Activated T-cell treated with anti-CD3 and anti-CD28 coated beads, Interleukin-2, amount 50 U/mL, for 72 hours (primary cell): ENCODE results near the gene HSCB. TPM values are rescaled to one million over a fixed set of nuclear protein-coding genes. Genes with fewer than 3 reads are reported as not detected.
"Not testable (repeated sequence)": the region's sequence is repeated elsewhere in the genome, so short reads cannot be mapped to it uniquely, and the experiment has no call there.

Source experiments
- ATAC-seq, 2 donors: fragments of 150-1000 bp; cut with Tn5 transposase; replicated peaks in 1 of 2; 2 replicates each; pipeline ENCODE4 v1.10.0; 2021; ENCODE audit warnings: moderate library complexity in 2 of 2, mild to moderate bottlenecking in 1 of 2
- DNase-seq, 2 donors: peaks; one replicate each; pipeline ENCODE4 v3.0.0; 2021 to 2022; ENCODE audit warnings: mixed read lengths in 1 of 2
- H3K27ac Mint-ChIP-seq: one replicate; pipeline ENCODE4 v1.8.0; 2022; ENCODE audit warnings: mild to moderate bottlenecking, moderate library complexity, mixed read lengths
- H3K27me3 Mint-ChIP-seq: one replicate; pipeline ENCODE4 v1.8.0; 2022; ENCODE audit warnings: low read depth, mixed read lengths
- H3K36me3 Mint-ChIP-seq, 2 donors: one replicate each; pipeline ENCODE4 v1.8.0; 2022; ENCODE audit warnings: mixed read lengths in 2 of 2, mild to moderate bottlenecking in 1 of 2; ENCODE audit not compliant: insufficient read depth in 2 of 2
- H3K4me1 Mint-ChIP-seq: one replicate; pipeline ENCODE4 v1.8.0; 2022; ENCODE audit warnings: low read depth, mixed read lengths
- H3K4me3 Mint-ChIP-seq, 2 donors: one replicate each; pipeline ENCODE4 v1.8.0; 2022; ENCODE audit warnings: mild to moderate bottlenecking in 2 of 2, mixed read lengths in 2 of 2, moderate library complexity in 2 of 2
- H3K9me3 Mint-ChIP-seq, 2 donors: one replicate each; pipeline ENCODE4 v1.8.0; 2022; ENCODE audit warnings: mixed read lengths in 2 of 2
- total RNA-seq, 2 donors: library from RNA; stranded (reverse); gene quantifications; one replicate each; pipeline ENCODE4 v1.2.3, GENCODE V29; 2022

HSCB gene
- total RNA-seq, 2 donors from 2014 or later, result 21.6 to 24.1 TPM

GRCh38 chr22:28759861-28760560 lies 18.2 kb downstream of the HSCB start:
- DNase-seq (no peak), ATAC-seq (no peak)
- Mint-ChIP-seq H3K27ac (no peak overlapping the region), H3K36me3 (no peaks in the 10 kb centered on the region), H3K4me3 (no peak overlapping the region), H3K27me3 (no peaks in the 10 kb centered on the region), H3K4me1 (no peaks in the 10 kb centered on the region), H3K9me3 (no peaks in the 10 kb centered on the region)

DNA sequence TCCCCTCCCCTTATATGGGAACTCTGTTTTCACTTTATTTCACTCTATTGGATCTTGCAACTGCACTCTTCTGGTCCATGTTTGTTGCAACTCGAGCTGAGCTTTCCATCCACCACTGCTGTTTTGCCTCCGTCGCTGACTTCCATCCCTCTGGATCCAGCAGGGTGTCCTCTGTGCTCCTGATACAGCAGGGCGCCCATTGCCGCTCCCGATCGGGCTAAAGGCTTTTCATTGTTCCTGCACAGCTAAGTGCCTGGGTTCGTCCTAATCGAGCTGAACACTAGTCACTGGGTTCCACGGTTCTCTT lies 19.6 kb downstream of the HSCB start:
- ATAC-seq (no peak), DNase-seq (no peak)
- Mint-ChIP-seq H3K36me3 (no peaks in the 10 kb centered on the region), H3K4me1 (no peaks in the 10 kb centered on the region), H3K27me3 (no peaks in the 10 kb centered on the region), H3K4me3 (no peak overlapping the region), H3K27ac (no peak overlapping the region), H3K9me3 (no peaks in the 10 kb centered on the region)

DNA sequence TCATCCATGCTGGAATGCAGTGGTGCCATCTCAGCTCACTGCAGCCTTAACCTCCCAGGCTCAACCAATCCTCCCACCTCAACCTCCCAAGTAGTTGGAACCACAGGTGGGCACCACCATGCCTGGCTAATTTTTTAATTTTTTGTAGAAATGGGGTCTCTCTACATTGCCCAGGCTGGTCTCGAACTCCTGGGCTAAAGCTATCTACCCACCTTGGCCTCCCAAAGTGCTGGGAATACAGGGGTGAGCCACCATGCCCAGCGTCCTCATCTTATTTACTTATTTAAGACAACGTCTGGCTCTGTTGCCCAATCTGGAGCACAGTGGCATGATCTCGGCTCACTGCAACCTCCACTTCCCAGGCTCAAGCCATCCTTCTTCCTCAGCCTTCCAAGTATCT lies 20.2 kb downstream of the HSCB start:
- H3K4me1 Mint-ChIP-seq, H3K27me3 Mint-ChIP-seq, H3K27ac Mint-ChIP-seq, DNase-seq, ATAC-seq, H3K36me3 Mint-ChIP-seq, H3K9me3 Mint-ChIP-seq, H3K4me3 Mint-ChIP-seq: not testable (repeated sequence)

DNA sequence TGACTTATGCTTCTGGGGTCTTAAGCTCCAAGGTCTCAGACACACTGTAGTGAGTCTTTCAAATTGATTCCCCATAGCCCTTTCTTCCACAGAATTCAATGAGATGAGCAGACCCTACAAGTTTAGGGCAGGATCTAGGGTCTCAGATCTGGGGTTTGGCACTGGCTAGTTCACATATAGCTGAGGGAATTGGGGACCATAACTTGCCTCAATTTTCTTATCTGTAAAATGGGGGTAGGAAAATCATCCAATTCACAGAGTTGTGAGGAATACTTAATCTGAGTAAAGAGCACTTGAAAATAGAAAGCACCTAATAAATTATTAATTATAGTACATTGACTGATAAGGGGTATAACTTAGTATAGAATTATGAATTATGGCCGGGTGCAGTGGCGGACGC lies 24.8 kb downstream of the HSCB start:
- no peaks in the 10 kb centered on the region for H3K9me3 Mint-ChIP-seq
- H3K27me3 Mint-ChIP-seq, result no peaks in the 10 kb centered on the region
- ATAC-seq, result no peak
- no peaks in the 10 kb centered on the region for H3K36me3 Mint-ChIP-seq
- no peak overlapping the region for H3K4me3 Mint-ChIP-seq
- no peak overlapping the region for H3K27ac Mint-ChIP-seq
- DNase-seq, result no peak
- H3K4me1 Mint-ChIP-seq, result no peaks in the 10 kb centered on the region

DNA sequence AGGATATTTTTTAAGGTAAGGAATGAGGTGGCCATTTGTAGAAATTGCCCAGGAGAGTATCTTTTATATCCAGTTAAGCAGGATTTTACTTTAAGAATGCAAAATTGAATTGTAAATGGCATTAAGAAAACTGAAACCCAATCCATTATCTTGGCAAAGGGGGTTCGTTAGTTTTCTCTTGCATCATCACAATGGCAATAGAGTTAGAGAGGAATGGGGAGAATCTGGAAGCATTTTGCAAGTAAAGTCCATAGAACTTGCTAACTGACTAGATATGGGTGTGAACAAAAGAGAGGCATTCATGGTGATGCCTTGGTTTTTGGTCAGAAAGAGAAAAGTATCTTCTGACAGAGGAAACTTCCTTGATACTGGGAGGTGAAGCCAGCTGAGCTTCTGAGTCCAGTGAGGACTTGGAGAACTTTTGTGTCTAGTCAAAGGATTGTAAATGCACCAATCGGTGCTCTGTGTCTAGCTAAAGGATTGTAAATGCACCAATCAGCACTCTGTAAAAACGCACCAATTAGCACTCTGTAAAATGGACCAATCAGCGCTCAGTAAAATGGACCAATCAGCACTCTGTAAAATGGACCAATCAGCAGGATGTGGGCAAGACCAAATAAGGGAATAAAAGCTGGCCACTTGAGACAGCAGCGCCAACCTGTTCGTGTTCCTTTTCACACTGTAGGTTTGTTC lies 27.0 kb downstream of the HSCB start:
- H3K27ac Mint-ChIP-seq, result no peak overlapping the region
- no peaks in the 10 kb centered on the region for H3K27me3 Mint-ChIP-seq
- ATAC-seq, result no peak
- H3K36me3 Mint-ChIP-seq, result peaks cover 5 to 6% of the 10 kb centered on the region in 2 donors
- H3K4me3 Mint-ChIP-seq, result no peak overlapping the region
- no peak for DNase-seq
- H3K4me1 Mint-ChIP-seq, result peaks cover 7% of the 10 kb centered on the region
- no peaks in the 10 kb centered on the region for H3K9me3 Mint-ChIP-seq

GRCh38 chr22:28769394-28770085 lies 27.7 kb downstream of the HSCB start:
- Mint-ChIP-seq H3K4me1 (peaks cover 12% of the 10 kb centered on the region), H3K4me3 (no peak overlapping the region), H3K36me3 (peaks cover 7% of the 10 kb centered on the region in 2 donors), H3K9me3 (no peaks in the 10 kb centered on the region), H3K27me3 (no peaks in the 10 kb centered on the region), H3K27ac (no peak overlapping the region)
- ATAC-seq (no peak), DNase-seq (no peak)

- Mint-ChIP-seq H3K4me3 (no peak overlapping the region), H3K36me3 (peaks cover 10 to 12% of the 10 kb centered on the region in 2 donors)
Measured at GRCh38 chr22:28771195-28771791, 29.5 kb downstream of the HSCB start.

GRCh38 chr22:28772633-28773460 lies 31.0 kb downstream of the HSCB start, which contains the start of gene CCDC117:
TSS of gene CCDC117 (plus strand) at chr22:28772695. CDS start at chr22:28772850, 155 bp downstream.
- Mint-ChIP-seq H3K9me3 (no peaks in the 10 kb centered on the region), H3K27ac (peak within 1 kb of the TSS; percentile 99), H3K27me3 (no peaks in the 10 kb centered on the region), H3K4me3 (peak within 1 kb of the TSS; percentile 92 to 99), H3K4me1 (peaks cover 32% of the 10 kb centered on the region), H3K36me3 (peaks cover 12 to 13% of the 10 kb centered on the region in 2 donors)
- ATAC-seq (peak; percentile 87 to 89), DNase-seq (peak; percentile 93 to 95)

More at GRCh38 chr22:28771195-28771791, 29.5 kb downstream of the HSCB start:
- ATAC-seq (no peak), DNase-seq (no peak)
- Mint-ChIP-seq H3K4me1 (peaks cover 28% of the 10 kb centered on the region), H3K27me3 (no peaks in the 10 kb centered on the region), H3K9me3 (no peaks in the 10 kb centered on the region), H3K27ac (no peak overlapping the region)

DNA sequence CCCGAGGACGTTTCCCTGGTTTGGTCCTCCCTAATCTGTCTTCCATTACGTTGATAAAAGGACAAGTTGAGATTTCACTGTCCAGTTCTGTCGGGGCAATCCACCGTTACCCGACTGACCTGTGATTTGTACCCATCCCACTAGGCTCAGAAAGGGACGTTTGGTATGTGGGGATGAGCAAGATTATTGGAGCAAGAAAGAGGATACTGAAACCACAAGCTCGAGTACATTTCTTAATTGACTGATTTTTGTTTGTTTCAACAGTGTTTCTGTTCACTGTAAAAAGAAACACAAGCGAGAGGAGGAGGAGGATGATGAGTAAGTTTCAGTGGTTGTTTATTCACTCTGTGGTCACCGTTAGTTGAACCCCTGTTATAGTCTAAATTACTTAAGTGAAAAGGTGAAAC lies 31.6 kb downstream of the HSCB start:
- Mint-ChIP-seq H3K36me3 (peaks cover 12 to 17% of the 10 kb centered on the region in 2 donors), H3K4me1 (peaks cover 37% of the 10 kb centered on the region), H3K27ac (peak overlapping the region; percentile 99), H3K4me3 (peak overlapping the region; percentile 92 to 99), H3K9me3 (no peaks in the 10 kb centered on the region), H3K27me3 (no peaks in the 10 kb centered on the region)
- DNase-seq, result peak in 1 of 2 donors; percentile 8
- peak; percentile 65 to 67 for ATAC-seq

GRCh38 chr22:28774378-28774777 lies 32.5 kb downstream of the HSCB start:
- DNase-seq, result no peak
- Mint-ChIP-seq H3K27me3 (no peaks in the 10 kb centered on the region), H3K9me3 (no peaks in the 10 kb centered on the region), H3K36me3 (peaks cover 12 to 17% of the 10 kb centered on the region in 2 donors), H3K27ac (peak overlapping the region; percentile 76), H3K4me3 (peak overlapping the region; percentile 83 to 92), H3K4me1 (peaks cover 37% of the 10 kb centered on the region)
- ATAC-seq, result no peak

- no peak for DNase-seq
- H3K27me3 Mint-ChIP-seq, result no peaks in the 10 kb centered on the region
- ATAC-seq, result no peak
- no peak overlapping the region for H3K27ac Mint-ChIP-seq
- H3K4me3 Mint-ChIP-seq, result no peak overlapping the region
- H3K36me3 Mint-ChIP-seq, result peaks cover 5 to 19% of the 10 kb centered on the region in 2 donors
- no peaks in the 10 kb centered on the region for H3K9me3 Mint-ChIP-seq
- H3K4me1 Mint-ChIP-seq, result peaks cover 21% of the 10 kb centered on the region
Measured at GRCh38 chr22:28779833-28780232, 38.0 kb downstream of the HSCB start.

DNA sequence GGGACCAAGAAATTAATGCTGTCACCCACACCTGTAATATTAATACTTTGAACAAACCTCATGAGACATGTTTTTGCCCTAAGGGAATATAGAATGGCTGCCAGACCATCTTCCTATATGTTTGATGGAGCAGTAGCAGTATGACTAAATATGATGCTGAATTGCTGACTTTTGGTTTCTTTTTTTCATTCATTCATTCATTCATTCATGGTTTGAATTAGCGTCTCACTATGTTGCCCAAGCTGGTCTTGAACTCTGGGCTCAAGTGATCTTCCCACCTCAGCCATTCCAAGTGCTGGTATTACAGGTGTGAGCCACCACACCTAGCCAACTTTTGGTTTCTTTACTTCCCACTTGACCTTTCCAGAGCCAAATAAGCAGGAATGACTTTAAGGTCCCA lies 38.5 kb downstream of the HSCB start:
- no peak overlapping the region for H3K27ac Mint-ChIP-seq
- H3K36me3 Mint-ChIP-seq, result peaks cover 5 to 23% of the 10 kb centered on the region in 2 donors

More for the DNA sequence above, 38.5 kb downstream of the HSCB start:
- Mint-ChIP-seq H3K4me3 (no peak overlapping the region), H3K27me3 (no peaks in the 10 kb centered on the region), H3K4me1 (peaks cover 18% of the 10 kb centered on the region), H3K9me3 (no peaks in the 10 kb centered on the region)
- DNase-seq, result no peak
- ATAC-seq, result no peak
